Large intestine (tissue), 3 donors: Measurements from ENCODE around the gene SESTD1. TPM values are rescaled to one million over a fixed set of nuclear protein-coding genes. Genes with fewer than 3 reads are reported as not detected.
"Not testable (repeated sequence)": the region's sequence is repeated elsewhere in the genome, so short reads cannot be mapped to it uniquely, and the experiment has no call there.

Source experiments
- DNase-seq, 2 donors: peaks; one replicate each; pipeline versions ENCODE4 v3.0.0 to v3.0.0-alpha.2; 2013
- H3K27ac ChIP-seq: one replicate; pipeline ENCODE4 v1.5.1; 2013; ENCODE audit warnings: low read length
- H3K27me3 ChIP-seq: 2 replicates; pipeline ENCODE4 v1.6.1; 2013; ENCODE audit warnings: low read length; ENCODE audit not compliant: control insufficient read depth, insufficient read depth
- H3K36me3 ChIP-seq: 2 replicates; pipeline ENCODE4 v1.6.1; 2013; ENCODE audit warnings: low read length; ENCODE audit not compliant: control insufficient read depth, insufficient read depth
- H3K4me1 ChIP-seq: one replicate; pipeline ENCODE4 v1.6.1; 2013; ENCODE audit warnings: low read length; ENCODE audit not compliant: control insufficient read depth, insufficient read depth
- H3K4me3 ChIP-seq: one replicate; pipeline ENCODE4 v1.5.1; 2013; ENCODE audit warnings: low read length
- H3K9me3 ChIP-seq: one replicate; pipeline ENCODE4 v1.6.1; 2013; ENCODE audit warnings: mild to moderate bottlenecking, low read depth, low read length, moderate library complexity; ENCODE audit not compliant: control insufficient read depth
- WGBS: methylation state at CpG from one replicate; pipeline ENCODE4 v1.1.5; 2013; ENCODE audit warnings: low lambda C conversion rate; ENCODE audit not compliant: insufficient coverage; 5-methylcytosine and 5-hydroxymethylcytosine counted together
- polyA plus RNA-seq: library from polyadenylated mRNA; unstranded; fragments of 120-200 nt; gene quantifications from one replicate; pipeline ENCODE4 v1.2.1, GENCODE V29; 2013

The SESTD1 gene
- polyA plus RNA-seq, 1 donor = 17.6 TPM

DNA sequence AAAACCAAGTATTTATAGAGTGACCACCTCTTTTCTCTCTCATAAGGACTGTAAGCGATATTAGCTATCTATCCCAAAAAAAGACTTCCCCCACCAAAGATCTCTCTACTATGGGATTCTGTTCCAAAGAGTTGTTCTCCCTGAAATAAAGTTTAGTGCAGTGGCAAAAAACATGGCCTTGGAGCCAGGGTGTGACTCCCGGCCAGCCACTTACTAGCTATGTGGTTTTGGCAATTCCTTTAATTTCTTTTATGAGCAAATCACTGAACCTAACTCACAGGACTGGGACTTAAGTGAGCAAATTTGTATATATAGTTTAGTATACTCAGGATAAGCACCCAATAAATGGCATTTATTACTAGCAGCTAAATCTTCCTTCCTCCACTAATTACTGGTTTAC, 42.6 kb downstream of the SESTD1 start:
- WGBS = no CpG with 5 or more reads among the region's 2 CpGs
- Histone ChIP-seq H3K27ac (no peak overlapping the region), H3K36me3 (no peaks in the 10 kb centered on the region), H3K27me3 (no peaks in the 10 kb centered on the region), H3K4me3 (no peak overlapping the region), H3K9me3 (no peaks in the 10 kb centered on the region), H3K4me1 (no peaks in the 10 kb centered on the region)
- DNase-seq = no peak

DNA sequence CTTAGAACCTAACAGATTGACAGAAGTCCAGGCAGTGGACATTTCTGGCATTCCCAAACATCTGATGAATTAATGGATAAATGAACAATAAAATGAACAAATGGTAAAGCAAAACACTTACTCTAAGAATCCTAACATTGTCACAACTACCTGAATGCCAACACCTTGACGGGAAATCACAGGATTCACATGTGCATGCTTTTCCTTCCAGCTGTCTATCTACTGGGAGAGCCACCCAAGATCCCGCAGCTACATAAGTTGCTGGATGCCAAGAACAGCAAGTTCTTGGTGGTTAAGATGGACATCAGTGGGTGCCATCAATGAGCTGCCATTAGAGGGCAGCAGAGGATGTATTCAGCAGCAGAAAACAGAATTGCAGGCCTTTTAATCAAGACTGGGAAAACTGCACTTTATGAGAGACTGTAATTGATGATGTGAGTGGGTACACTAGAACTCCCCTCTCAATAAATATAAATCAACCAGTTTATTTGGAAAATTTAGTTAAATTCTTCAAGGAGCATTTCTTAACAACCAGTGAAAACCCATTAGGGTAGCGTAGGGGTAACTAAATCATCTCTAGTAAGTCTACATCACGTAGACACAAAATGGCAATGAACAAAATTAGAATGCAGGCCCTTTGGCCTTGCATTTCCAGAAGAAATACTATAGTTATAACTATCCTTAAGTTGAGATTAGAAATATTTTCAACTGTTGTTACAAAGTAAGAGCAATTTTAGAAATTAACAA, 45.6 kb downstream of the SESTD1 start:
- no peak overlapping the region for H3K4me3 ChIP-seq
- H3K36me3 ChIP-seq = no peaks in the 10 kb centered on the region
- DNase-seq = peak; percentile 58 to 59
- H3K4me1 ChIP-seq = no peaks in the 10 kb centered on the region
- no peak overlapping the region for H3K27ac ChIP-seq
- WGBS = no CpG with 5 or more reads among the region's 4 CpGs
- H3K27me3 ChIP-seq = no peaks in the 10 kb centered on the region
- H3K9me3 ChIP-seq = no peaks in the 10 kb centered on the region

DNA sequence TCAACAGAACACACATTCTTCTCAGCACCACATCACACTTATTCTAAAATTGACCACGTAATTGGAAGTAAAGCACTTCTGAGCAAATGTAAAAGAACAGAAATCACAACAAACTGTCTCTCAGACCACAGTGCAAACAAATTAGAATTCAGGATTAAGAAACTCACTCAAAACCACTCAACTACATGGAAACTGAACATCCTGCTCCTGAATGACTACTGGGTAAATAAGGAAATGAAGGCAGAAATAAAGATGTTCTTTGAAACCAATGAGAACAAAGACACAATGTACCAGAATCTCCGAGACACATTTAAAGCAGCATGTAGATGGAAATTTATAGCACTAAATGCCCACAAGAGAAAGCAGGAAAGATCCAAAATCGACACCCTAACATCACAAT, 50.0 kb downstream of the SESTD1 start:
- H3K27me3 ChIP-seq, H3K4me3 ChIP-seq, H3K36me3 ChIP-seq, H3K27ac ChIP-seq, H3K4me1 ChIP-seq, DNase-seq: not testable (repeated sequence)
- H3K9me3 ChIP-seq = peaks cover 12% of the 10 kb centered on the region
- 100% methylated on average over 1 of the region's 3 CpGs for WGBS

DNA sequence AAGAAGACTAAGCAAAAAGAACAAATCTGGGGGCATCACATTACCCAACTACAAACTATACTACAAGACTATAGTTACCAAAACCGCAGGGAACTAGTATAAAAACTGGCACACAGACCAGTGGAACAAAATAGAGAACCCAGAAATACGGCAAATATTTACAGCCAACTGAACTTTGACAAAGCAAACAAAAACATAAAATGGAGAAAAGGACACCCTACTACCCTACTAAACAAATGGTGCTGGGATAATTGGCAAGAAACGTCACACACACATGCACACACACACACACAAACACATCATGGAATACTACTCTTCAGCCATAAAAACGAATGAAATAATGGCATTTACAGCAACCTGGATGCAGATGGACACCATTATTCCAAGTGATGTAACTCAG, 53.3 kb downstream of the SESTD1 start:
- H3K9me3 ChIP-seq = peaks cover 27% of the 10 kb centered on the region
- no peak overlapping the region for H3K27ac ChIP-seq
- 100% methylated on average over 2 of the region's 4 CpGs for WGBS
- H3K4me1 ChIP-seq = no peaks in the 10 kb centered on the region
- H3K4me3 ChIP-seq = no peak overlapping the region
- no peaks in the 10 kb centered on the region for H3K27me3 ChIP-seq
- no peak for DNase-seq
- no peaks in the 10 kb centered on the region for H3K36me3 ChIP-seq

DNA sequence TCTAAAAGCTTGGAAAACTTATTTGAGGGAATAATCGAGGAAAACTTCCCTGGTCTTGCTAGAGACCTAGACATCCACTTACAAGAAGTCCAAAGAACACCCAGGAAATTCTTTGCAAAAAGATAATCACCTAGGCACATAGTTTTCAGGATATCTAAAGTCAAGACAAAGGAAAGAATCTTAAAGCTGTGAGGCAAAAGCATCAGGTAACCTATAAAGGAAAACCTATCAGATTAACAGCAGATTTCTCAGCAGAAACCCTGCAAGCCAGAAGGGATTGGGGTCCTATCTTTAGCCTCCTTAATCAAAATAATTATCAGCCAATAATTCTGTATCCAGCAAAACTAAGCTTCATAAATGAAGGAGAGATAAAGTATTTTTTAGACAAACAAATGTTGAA, 56.4 kb downstream of the SESTD1 start:
- H3K27me3 ChIP-seq, H3K27ac ChIP-seq, H3K36me3 ChIP-seq, H3K4me3 ChIP-seq, DNase-seq, H3K4me1 ChIP-seq: not testable (repeated sequence)
- peaks cover 31% of the 10 kb centered on the region for H3K9me3 ChIP-seq
- WGBS = no CpG with 5 or more reads among the region's 1 CpG

DNA sequence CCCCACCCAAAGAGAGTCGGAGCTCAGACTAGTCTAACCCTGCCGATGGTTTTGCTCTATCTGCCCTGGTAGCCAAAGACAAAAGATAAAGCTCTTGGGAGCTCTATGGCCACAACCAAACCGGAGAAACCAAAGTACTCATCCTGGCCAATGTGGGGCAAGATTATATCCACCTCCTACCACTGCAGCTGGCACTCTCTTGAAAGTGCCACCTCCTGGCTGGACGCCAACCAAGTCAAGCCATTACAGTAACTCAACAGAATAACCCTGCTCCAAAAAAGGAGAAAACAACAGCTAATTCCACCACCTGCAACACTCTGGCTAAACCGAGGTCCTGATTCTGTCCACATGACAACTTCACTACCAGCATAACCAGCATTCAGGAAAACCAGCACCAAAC, 57.6 kb downstream of the SESTD1 start:
- Histone ChIP-seq H3K36me3 (no peaks in the 10 kb centered on the region), H3K4me3 (no peak overlapping the region), H3K9me3 (peaks cover 35% of the 10 kb centered on the region), H3K27ac (no peak overlapping the region), H3K27me3 (no peaks in the 10 kb centered on the region), H3K4me1 (no peaks in the 10 kb centered on the region)
- WGBS = no CpG with 5 or more reads among the region's 5 CpGs
- DNase-seq = no peak

DNA sequence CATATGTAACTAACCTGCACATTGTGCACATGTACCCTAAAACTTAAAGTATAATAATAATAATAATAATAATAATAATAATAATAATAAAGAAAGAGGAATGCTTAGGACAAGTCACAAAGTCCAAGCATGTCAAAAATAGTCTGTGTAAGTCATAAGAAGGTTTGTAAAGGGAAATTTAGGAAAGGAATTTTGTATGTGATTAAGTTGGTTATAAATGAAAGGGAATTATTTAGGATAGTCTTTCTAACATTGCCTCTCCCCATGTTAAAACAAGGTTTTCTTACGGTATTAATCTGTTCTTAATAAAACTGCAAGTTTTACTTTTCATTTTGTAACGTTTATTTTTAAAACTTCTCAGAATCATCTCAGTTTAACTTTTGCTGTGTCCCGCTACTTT, 62.8 kb downstream of the SESTD1 start:
- DNase-seq = no peak

DNA sequence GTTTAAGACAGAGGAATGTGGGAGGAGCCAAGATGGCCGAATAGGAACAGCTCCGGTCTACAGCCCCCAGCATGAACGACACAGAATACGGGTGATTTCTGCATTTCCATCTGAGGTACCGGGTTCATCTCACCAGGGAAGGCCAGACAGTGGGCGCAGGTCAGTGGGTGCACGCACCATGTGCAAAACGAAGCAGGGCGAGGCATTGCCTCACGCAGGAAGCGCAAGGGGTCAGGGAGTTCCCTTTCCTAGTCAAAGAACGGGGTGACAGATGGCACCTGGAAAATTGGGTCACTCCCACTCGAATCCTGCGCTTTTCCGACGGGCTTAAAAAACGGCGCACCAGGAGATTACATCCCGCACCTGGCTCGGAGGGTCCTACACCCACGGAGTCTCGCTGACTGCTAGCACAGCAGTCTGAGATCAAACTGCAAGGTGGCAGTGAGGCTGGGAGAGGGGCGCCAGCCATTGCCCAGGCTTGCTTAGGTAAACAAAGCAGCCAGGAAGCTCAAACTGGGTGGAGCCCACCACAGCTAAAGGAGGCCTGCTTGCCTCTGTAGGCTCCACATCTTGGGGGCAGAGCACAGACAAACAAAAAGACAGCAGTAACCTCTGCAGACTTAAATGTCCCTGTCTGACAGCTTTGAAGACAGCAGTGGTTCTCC, 68.6 kb downstream of the SESTD1 start:
- 100% methylated on average over 2 of the region's 23 CpGs for WGBS
- not testable (repeated sequence) for H3K36me3 ChIP-seq, H3K27ac ChIP-seq

More for the DNA sequence above, 62.8 kb downstream of the SESTD1 start:
- 93% methylated on average over 3 of the region's 3 CpGs for WGBS
- no peak overlapping the region for H3K4me3 ChIP-seq
- no peaks in the 10 kb centered on the region for H3K4me1 ChIP-seq
- no peaks in the 10 kb centered on the region for H3K27me3 ChIP-seq
- H3K36me3 ChIP-seq = no peaks in the 10 kb centered on the region
- H3K27ac ChIP-seq = no peak overlapping the region
- H3K9me3 ChIP-seq = peaks cover 15% of the 10 kb centered on the region

DNA sequence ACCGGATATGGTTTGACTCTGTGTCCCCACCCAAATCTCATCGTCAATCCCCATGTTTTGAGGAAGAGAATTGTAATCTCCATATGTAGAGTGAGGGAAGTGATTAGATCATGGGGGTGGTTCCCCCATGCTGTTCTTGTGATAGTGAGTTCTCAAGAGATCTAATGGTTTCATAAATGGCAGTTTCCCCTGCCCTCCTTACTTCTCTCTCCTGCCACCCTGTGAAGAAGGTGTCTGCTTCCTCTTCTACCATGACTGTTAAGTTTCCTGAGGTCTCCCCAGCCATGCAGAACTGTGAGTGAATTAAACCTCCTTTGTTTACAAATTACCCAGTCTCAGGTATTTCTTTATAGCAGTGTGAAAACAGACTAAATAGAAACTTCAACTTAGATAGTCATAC, 69.5 kb downstream of the SESTD1 start:
- no peak overlapping the region for H3K27ac ChIP-seq
- H3K4me3 ChIP-seq = no peak overlapping the region
- H3K4me1 ChIP-seq = no peaks in the 10 kb centered on the region
- WGBS = no CpG with 5 or more reads among the region's 2 CpGs
- DNase-seq = no peak
- H3K27me3 ChIP-seq = no peaks in the 10 kb centered on the region
- no peaks in the 10 kb centered on the region for H3K36me3 ChIP-seq
- H3K9me3 ChIP-seq = peaks cover 7% of the 10 kb centered on the region

More for the DNA sequence above, 68.6 kb downstream of the SESTD1 start:
- not testable (repeated sequence) for H3K4me3 ChIP-seq, H3K9me3 ChIP-seq, H3K27me3 ChIP-seq, H3K4me1 ChIP-seq, DNase-seq

DNA sequence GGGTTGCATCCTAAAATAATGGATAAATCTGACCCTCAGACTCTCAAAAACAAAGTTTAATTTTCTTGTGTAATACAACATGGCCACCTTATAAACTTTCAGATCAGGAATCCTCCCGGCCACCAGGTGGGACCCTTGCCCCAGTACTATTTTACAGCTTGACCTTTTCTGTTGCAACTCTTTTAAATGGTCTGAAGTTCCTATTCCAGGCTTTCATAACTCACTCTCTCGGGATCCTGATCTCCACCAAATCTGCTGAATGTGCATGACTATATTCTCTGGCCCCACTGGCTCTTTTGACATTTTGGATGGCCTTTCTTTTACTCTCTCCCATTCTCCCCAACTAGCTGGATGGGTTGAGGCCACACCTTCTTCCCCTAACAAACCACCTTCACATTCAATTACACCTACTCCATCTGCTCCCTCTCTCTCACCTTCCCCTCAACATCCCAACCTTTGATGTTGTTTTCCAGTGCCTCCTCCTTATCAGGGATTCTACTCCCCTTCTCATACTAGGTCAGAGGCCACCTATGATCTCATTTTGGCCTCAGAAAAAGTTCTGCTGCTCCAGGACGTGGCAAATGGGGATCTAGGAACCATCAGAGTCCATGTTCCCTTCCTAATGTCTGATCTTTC, 70.8 kb downstream of the SESTD1 start:
- Histone ChIP-seq H3K27me3 (no peaks in the 10 kb centered on the region), H3K9me3 (peaks cover 9% of the 10 kb centered on the region), H3K4me1 (no peaks in the 10 kb centered on the region), H3K4me3 (no peak overlapping the region), H3K27ac (no peak overlapping the region), H3K36me3 (no peaks in the 10 kb centered on the region)
- no CpG with 5 or more reads among the region's 3 CpGs for WGBS
- DNase-seq = no peak
